HEK293T (cell line): ENCODE measurements around the gene EPHA5.

Experiments
- CTCF ChIA-PET: fragments of 350-600 bp; formaldehyde crosslinking; extraction: SDS; loops from one replicate; lab custom pipeline; 2021; ENCODE audit warnings: antibody characterized with exemption, inconsistent platforms; lab: Yijun Ruan, JAX
- POLR2A ChIA-PET: fragments of 350-600 bp; formaldehyde crosslinking; extraction: SDS; loops from one replicate; lab custom pipeline; 2020; ENCODE audit warnings: antibody characterized with exemption, inconsistent platforms; lab: Yijun Ruan, JAX
- DNase-seq: peaks from one replicate; pipeline ENCODE4 v3.0.0; 2012; ENCODE audit warnings: mixed read lengths; ENCODE audit errors: extremely low spot score
- ARNT ChIP-seq: fragments of 450-650 bp; IDR thresholded peaks from 2 replicates; pipeline ENCODE4 v1.6.1; 2017; ENCODE audit warnings: mild to moderate bottlenecking
- BHLHE40 ChIP-seq: fragments of 450-650 bp; IDR thresholded peaks from 2 replicates; pipeline ENCODE4 v1.6.1; 2016; ENCODE audit warnings: mild to moderate bottlenecking, moderate library complexity, borderline replicate concordance
- CTBP1 ChIP-seq: fragments of 450-650 bp; IDR thresholded peaks from 2 replicates; pipeline ENCODE4 v1.6.1; 2016; ENCODE audit warnings: borderline replicate concordance
- ELF4 ChIP-seq: fragments of 450-650 bp; IDR thresholded peaks from 2 replicates; pipeline ENCODE4 v1.6.1; 2017; ENCODE audit warnings: antibody characterized with exemption
- FOXA1 ChIP-seq: fragments of 450-650 bp; IDR thresholded peaks from 2 replicates; pipeline ENCODE4 v1.6.1; 2016; ENCODE audit warnings: mild to moderate bottlenecking
- FOXK2 ChIP-seq: fragments of 450-650 bp; IDR thresholded peaks from 2 replicates; pipeline ENCODE4 v1.6.1; 2016; ENCODE audit warnings: mild to moderate bottlenecking
- FOXM1 ChIP-seq: fragments of 450-650 bp; IDR thresholded peaks from 2 replicates; pipeline ENCODE4 v1.6.1; 2017; ENCODE audit warnings: mild to moderate bottlenecking, borderline replicate concordance
- HDGF ChIP-seq: fragments of 450-650 bp; IDR thresholded peaks from 2 replicates; pipeline ENCODE4 v1.6.1; 2017; ENCODE audit warnings: antibody characterized with exemption, borderline replicate concordance
- L3MBTL2 ChIP-seq: fragments of 450-650 bp; conservative IDR thresholded peaks from 2 replicates; pipeline ENCODE4 v1.6.1; 2016; ENCODE audit warnings: mild to moderate bottlenecking
- LEF1 ChIP-seq: fragments of 450-650 bp; IDR thresholded peaks from 2 replicates; pipeline ENCODE4 v1.6.1; 2017; ENCODE audit warnings: mild to moderate bottlenecking, borderline replicate concordance
- NFRKB ChIP-seq: fragments of 450-650 bp; IDR thresholded peaks from 2 replicates; pipeline ENCODE4 v1.6.1; 2016; ENCODE audit warnings: mild to moderate bottlenecking, moderate library complexity
- PKNOX1 ChIP-seq: fragments of 450-650 bp; IDR thresholded peaks from 2 replicates; pipeline ENCODE4 v1.6.1; 2016
- SP1 ChIP-seq: fragments of 450-650 bp; IDR thresholded peaks from 2 replicates; pipeline ENCODE4 v1.6.1; 2017
- SUZ12 ChIP-seq: fragments of 450-650 bp; IDR thresholded peaks from 2 replicates; pipeline ENCODE4 v1.6.1; 2016; ENCODE audit warnings: mild to moderate bottlenecking
- TARDBP ChIP-seq: fragments of 450-650 bp; IDR thresholded peaks from 2 replicates; pipeline ENCODE4 v1.6.1; 2016
- ZNF384 ChIP-seq: fragments of 450-650 bp; IDR thresholded peaks from 2 replicates; pipeline ENCODE4 v1.6.1; 2016

EPHA5 gene

GRCh38 chr4:65296246-65296645 lies 374.0 kb downstream of the EPHA5 start:
- POLR2A ChIA-PET: no interaction called here

GRCh38 chr4:65287071-65287470 lies 383.2 kb downstream of the EPHA5 start:
- ChIA-PET POLR2A (no interaction called here), CTCF (no interaction called here)
- DNase-seq: no peak
- no peak for TF ChIP-seq LEF1
- no peak for TF ChIP-seq HDGF
- TF ChIP-seq CTBP1: no peak
- TF ChIP-seq SP1: no peak
- TF ChIP-seq PKNOX1: no peak
- no peak for TF ChIP-seq ARNT
- no peak for TF ChIP-seq SUZ12
- no peak for TF ChIP-seq ELF4
- TF ChIP-seq FOXM1: no peak
- TF ChIP-seq NFRKB: no peak
- no peak for TF ChIP-seq TARDBP
- no peak for TF ChIP-seq ZNF384
- no peak for TF ChIP-seq BHLHE40
- TF ChIP-seq FOXK2: no peak
- TF ChIP-seq L3MBTL2: no peak
- TF ChIP-seq FOXA1: no peak

More at GRCh38 chr4:65296246-65296645, 374.0 kb downstream of the EPHA5 start:
- DNase-seq: no peak
- TF ChIP-seq ELF4 (no peak), CTBP1 (no peak), FOXM1 (no peak), SUZ12 (no peak), NFRKB (no peak), LEF1 (no peak), FOXA1 (no peak), PKNOX1 (no peak), ARNT (no peak), TARDBP (no peak), SP1 (no peak), HDGF (no peak), L3MBTL2 (no peak), FOXK2 (no peak), ZNF384 (no peak), BHLHE40 (no peak)
- CTCF ChIA-PET: no interaction called here
